Smooth muscle cell of bladder (primary cell): ENCODE measurements around the gene SYNJ2. TPM values are rescaled to one million over a fixed set of nuclear protein-coding genes. Genes with fewer than 3 reads are reported as not detected.

Experiments
- total RNA-seq: library from RNA; depleted of rRNA; stranded (reverse); fragments of >200 nt; gene quantifications from 2 replicates; pipeline ENCODE4 v1.2.3, GENCODE V29; 2014

SYNJ2 gene, protein sequence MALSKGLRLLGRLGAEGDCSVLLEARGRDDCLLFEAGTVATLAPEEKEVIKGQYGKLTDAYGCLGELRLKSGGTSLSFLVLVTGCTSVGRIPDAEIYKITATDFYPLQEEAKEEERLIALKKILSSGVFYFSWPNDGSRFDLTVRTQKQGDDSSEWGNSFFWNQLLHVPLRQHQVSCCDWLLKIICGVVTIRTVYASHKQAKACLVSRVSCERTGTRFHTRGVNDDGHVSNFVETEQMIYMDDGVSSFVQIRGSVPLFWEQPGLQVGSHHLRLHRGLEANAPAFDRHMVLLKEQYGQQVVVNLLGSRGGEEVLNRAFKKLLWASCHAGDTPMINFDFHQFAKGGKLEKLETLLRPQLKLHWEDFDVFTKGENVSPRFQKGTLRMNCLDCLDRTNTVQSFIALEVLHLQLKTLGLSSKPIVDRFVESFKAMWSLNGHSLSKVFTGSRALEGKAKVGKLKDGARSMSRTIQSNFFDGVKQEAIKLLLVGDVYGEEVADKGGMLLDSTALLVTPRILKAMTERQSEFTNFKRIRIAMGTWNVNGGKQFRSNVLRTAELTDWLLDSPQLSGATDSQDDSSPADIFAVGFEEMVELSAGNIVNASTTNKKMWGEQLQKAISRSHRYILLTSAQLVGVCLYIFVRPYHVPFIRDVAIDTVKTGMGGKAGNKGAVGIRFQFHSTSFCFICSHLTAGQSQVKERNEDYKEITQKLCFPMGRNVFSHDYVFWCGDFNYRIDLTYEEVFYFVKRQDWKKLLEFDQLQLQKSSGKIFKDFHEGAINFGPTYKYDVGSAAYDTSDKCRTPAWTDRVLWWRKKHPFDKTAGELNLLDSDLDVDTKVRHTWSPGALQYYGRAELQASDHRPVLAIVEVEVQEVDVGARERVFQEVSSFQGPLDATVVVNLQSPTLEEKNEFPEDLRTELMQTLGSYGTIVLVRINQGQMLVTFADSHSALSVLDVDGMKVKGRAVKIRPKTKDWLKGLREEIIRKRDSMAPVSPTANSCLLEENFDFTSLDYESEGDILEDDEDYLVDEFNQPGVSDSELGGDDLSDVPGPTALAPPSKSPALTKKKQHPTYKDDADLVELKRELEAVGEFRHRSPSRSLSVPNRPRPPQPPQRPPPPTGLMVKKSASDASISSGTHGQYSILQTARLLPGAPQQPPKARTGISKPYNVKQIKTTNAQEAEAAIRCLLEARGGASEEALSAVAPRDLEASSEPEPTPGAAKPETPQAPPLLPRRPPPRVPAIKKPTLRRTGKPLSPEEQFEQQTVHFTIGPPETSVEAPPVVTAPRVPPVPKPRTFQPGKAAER (N-terminal part only)
- total RNA-seq: 21.6 and 38.6 TPM in 2 replicates

DNA sequence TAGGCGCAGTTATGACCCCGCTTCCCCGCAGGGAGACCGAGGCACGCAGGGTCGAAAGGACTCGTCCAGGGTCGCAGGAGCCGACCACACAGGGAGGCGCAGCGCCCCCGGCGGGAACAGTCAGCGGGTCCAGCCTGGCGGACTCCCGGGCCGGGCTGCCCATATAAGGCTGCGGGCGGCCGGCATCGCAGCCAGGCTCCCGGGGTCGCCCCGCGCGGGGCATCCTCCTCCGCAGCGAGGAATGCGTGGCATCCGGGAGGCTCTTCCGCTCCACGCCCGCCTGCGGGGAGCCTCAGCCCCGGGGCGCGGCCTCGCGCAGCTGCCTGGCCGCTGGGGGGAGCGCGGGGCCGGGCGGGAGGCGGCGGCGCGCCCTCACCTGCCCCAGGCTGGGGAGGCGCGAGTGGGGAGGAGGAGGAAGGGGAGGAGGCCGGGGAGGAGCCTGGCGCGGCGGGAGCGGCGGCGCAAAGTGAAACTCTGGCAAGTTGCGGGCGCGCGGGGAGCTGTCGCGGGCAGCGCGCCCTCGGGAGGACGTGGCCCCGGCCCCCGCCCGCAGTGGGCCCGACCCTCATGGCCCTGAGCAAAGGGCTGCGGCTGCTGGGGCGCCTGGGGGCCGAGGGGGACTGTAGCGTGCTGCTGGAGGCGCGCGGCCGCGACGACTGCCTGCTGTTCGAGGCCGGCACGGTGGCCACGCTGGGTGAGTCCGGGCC, at the start of gene SYNJ2:
TSS of gene SYNJ2 (plus strand) at position 469 of the 707 bp plus-strand sequence. CDS start at position 568, 99 bp downstream.

Other genes starting within 250 kb of the SYNJ2 start
- 73.8 and 98.8 TPM in 2 replicates for gene SNX9, start 158.6 kb upstream of the SYNJ2 start, total RNA-seq
- gene SERAC1, start 186.4 kb downstream of the SYNJ2 start, total RNA-seq: 6.8 and 10.6 TPM in 2 replicates
- gene GTF2H5, start 186.5 kb downstream of the SYNJ2 start, total RNA-seq: 7.3 and 8.4 TPM in 2 replicates